ENCODE results near the gene METRNL.

DNA sequence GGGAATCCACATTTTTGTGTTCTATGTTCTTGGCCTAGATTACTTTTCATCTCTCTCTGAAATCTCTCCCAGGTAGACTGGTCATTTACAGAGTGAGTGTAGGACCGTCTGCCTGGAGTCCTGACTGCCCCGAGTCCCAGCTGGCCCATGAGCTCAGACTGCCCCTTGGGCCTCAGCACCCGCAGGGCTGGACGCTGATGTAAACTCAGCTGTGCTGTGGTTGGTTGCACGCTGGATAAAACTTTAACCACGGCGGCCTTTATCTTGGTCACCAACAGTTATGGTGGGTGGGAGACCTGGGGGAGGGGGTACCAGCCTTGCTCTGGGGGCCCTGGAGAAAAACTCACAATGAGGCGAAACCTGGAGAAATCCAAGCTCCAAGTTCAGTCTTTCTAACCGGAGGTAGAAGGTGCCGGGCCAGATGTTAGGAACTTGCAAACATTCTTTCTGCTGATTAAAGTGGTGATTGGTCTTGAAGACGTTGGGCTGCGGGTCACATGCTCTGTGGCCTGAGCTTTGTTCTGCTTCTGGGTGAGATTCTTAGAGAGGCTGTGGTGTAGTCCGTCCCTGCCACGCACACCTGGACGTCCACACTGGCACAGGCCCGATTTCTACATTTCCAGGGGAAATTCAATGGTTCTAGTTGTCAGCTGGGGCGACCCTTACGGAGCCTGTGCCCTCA lies 6.9 kb downstream of the METRNL start:
- TF ChIP-seq, protein P1, sequence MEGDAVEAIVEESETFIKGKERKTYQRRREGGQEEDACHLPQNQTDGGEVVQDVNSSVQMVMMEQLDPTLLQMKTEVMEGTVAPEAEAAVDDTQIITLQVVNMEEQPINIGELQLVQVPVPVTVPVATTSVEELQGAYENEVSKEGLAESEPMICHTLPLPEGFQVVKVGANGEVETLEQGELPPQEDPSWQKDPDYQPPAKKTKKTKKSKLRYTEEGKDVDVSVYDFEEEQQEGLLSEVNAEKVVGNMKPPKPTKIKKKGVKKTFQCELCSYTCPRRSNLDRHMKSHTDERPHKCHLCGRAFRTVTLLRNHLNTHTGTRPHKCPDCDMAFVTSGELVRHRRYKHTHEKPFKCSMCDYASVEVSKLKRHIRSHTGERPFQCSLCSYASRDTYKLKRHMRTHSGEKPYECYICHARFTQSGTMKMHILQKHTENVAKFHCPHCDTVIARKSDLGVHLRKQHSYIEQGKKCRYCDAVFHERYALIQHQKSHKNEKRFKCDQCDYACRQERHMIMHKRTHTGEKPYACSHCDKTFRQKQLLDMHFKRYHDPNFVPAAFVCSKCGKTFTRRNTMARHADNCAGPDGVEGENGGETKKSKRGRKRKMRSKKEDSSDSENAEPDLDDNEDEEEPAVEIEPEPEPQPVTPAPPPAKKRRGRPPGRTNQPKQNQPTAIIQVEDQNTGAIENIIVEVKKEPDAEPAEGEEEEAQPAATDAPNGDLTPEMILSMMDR (conservative IDR thresholded peaks at IDR 0.05; ENCODE audit: low read depth, low read length) = no peak
- no peak for TF ChIP-seq EZH2phosphoT487 (IDR thresholded peaks at IDR 0.05; ENCODE audit: borderline replicate concordance, low read length)

Data from PC-3 (cell line).